Neuron (in vitro differentiated cells): Measurements from ENCODE around the gene LETMD1.

Source experiments
- H2AFZ ChIP-seq: one replicate; pipeline ENCODE4 v1.6.1; 2013; ENCODE audit warnings: low read depth, mild to moderate bottlenecking, inconsistent platforms, low read length, moderate library complexity
- H3K27me3 ChIP-seq: one replicate; pipeline ENCODE4 v1.6.1; 2013; ENCODE audit warnings: low read length; ENCODE audit not compliant: insufficient read depth
- H3K36me3 ChIP-seq: one replicate; pipeline ENCODE4 v1.6.1; 2013; ENCODE audit warnings: low read length; ENCODE audit not compliant: insufficient read depth
- H3K4me1 ChIP-seq: one replicate; pipeline ENCODE4 v1.6.1; 2013; ENCODE audit warnings: low read length; ENCODE audit not compliant: insufficient read depth
- H3K4me3 ChIP-seq: 2 replicates; pipeline ENCODE4 v1.5.1; 2013; ENCODE audit warnings: mild to moderate bottlenecking, low read length, moderate library complexity
- H3K9me3 ChIP-seq: one replicate; pipeline ENCODE4 v1.6.1; 2013; ENCODE audit warnings: low read length

LETMD1 gene

DNA sequence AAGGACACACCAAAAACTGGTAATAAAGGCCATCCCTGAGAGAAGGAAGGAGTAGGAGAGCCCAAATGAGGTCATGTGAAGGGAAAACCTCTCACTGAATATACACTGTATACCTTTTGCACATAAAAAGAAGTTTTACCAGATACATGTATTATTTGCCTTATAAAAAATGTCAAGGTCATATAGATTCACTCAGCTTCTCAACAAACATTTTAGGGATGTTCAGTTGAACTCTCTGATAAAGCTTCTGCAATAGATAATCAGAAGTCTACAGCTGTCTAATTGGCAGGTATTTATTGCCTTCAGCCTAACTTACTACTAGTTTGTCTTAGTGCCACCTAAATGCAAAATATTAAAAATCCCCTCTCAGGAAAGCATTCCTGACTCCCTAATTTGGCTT is 30.7 kb upstream of the LETMD1 start:
- Histone ChIP-seq H3K4me1 (no peaks in the 10 kb centered on the region), H3K9me3 (no peaks in the 10 kb centered on the region), H3K27me3 (no peaks in the 10 kb centered on the region), H3K36me3 (no peaks in the 10 kb centered on the region), H2AFZ (no peak overlapping the region), H3K4me3 (no peak overlapping the region)

DNA sequence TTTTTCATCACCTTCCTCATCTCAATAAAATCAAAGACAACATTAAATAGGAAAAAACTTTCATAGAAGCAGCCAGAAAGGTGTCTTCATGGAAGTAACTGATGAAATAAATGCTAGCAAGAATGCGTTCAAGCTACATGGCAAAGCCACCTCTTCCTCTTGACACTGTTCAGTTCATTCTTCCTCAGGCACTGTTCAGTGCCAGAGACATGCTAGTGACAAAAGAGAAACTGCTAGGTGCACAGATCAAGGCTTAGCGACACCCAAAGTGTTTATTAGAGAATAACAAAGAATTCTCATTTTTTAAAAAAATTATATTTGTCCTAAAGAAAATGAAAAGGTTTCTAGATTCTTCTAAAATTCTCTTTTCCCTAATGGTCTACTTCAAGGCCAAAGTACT is 29.2 kb upstream of the LETMD1 start:
- Histone ChIP-seq H3K9me3 (no peaks in the 10 kb centered on the region), H3K4me3 (no peak overlapping the region), H3K4me1 (no peaks in the 10 kb centered on the region), H3K27me3 (no peaks in the 10 kb centered on the region), H2AFZ (no peak overlapping the region), H3K36me3 (no peaks in the 10 kb centered on the region)

DNA sequence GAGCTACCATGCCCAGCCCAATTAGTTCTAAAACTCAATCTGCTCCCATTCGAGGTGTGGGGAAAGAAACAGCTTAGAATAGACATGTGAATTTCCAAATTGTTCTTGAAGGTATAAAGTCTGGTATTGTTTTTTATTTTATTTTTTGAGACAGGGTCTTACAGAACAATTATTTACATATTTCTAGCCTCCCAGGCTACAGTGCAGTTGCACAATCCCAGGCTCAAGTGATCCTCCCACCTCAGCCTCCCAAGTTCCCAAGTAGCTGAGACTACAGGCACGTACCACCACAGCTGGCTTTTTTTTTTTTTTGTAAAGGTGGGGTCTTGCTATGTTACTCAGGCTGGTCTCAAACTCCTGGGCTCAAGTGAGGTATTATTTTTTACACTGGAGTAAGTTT is 28.2 kb upstream of the LETMD1 start:
- Histone ChIP-seq H2AFZ (no peak overlapping the region), H3K9me3 (no peaks in the 10 kb centered on the region), H3K27me3 (no peaks in the 10 kb centered on the region), H3K4me1 (peaks cover 3% of the 10 kb centered on the region), H3K36me3 (no peaks in the 10 kb centered on the region), H3K4me3 (no peak overlapping the region)

DNA sequence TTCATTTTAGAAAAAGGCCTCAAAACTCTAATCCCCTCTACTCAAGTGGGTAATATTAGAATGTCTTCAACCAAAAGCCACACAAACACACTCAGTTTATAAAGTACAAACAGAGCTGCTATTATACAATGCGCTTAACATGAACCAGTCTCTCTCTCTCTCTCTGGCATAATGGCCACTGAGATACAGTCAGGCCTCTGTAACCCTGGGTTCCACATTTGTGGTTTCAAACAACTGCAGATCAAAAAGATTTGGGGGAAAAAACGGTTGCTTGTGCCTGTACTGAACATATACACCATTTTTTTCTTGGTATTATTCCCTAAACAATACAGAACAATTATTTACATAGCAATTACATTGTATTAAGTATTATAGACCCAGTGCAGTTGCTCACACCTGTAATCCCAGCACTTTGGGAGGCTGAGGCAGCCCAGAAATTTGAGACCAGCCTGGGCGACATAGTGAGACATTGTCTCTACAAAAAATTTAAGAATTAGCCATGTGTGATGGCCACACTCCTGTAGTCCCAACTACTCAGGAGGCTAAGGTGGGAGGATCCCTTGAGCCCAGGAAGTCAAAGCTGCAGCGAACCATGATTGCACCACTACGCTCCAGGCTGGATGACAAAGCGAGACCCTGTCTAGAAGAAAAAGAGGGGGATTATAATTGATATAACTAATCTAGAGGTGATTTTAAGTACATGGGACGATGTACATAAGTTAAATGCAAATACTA is 27.5 kb upstream of the LETMD1 start:
- Histone ChIP-seq H3K9me3 (no peaks in the 10 kb centered on the region), H3K4me1 (peaks cover 3% of the 10 kb centered on the region), H3K36me3 (no peaks in the 10 kb centered on the region), H3K27me3 (no peaks in the 10 kb centered on the region), H3K4me3 (no peak overlapping the region), H2AFZ (no peak overlapping the region)

- H2AFZ ChIP-seq: no peak overlapping the region
- H3K4me1 ChIP-seq: peaks cover 3% of the 10 kb centered on the region
- H3K9me3 ChIP-seq: no peaks in the 10 kb centered on the region
- H3K27me3 ChIP-seq: no peaks in the 10 kb centered on the region
- no peaks in the 10 kb centered on the region for H3K36me3 ChIP-seq
- H3K4me3 ChIP-seq: no peak overlapping the region
Measured at GRCh38 chr12:51021694-51022093, 26.4 kb upstream of the LETMD1 start.

DNA sequence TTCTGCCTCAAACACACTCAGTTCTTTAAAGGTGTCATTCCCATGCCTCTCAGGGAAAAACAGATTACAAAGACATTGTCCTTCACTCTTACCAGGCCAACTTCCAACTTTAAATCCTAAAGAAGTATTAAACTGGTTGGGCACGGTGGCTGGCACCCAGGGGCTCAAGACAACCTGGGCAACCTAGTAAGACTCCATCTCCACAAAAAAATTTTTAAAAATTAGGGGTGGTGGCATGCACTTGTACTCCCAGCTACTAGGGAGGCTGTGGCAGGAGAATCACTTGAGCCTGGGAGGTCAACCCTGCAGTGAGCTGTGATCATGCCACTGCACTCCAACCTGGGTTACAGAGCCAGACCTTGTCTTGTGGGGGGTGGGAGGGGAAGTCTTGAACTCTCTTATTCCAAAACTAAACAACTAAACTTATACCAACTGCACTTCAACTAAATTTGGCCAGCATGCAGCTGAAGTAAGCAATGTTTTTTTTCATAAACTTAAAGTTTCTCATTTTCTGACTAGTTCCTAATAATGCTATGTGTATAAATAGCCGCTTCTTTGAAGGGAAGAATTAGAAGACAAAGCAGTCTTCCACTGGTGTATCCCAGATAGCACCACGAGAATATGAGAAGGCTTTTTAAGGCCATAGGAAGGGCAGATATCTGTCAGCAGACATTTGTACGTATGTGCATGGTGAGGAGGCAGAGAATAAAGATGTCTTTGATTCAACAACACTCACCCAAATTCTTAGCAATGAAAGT is 24.3 kb upstream of the LETMD1 start:
- peaks cover 5% of the 10 kb centered on the region for H3K4me1 ChIP-seq
- H3K27me3 ChIP-seq: no peaks in the 10 kb centered on the region
- peak overlapping the region; percentile 74 for H3K4me3 ChIP-seq
- H3K36me3 ChIP-seq: no peaks in the 10 kb centered on the region
- no peak overlapping the region for H2AFZ ChIP-seq
- H3K9me3 ChIP-seq: no peaks in the 10 kb centered on the region

GRCh38 chr12:51025338-51025835 is 22.7 kb upstream of the LETMD1 start:
- no peaks in the 10 kb centered on the region for H3K36me3 ChIP-seq
- peaks cover 5% of the 10 kb centered on the region for H3K4me1 ChIP-seq
- peak overlapping the region; percentile 68 for H2AFZ ChIP-seq
- peak overlapping the region; percentile 74 for H3K4me3 ChIP-seq
- no peaks in the 10 kb centered on the region for H3K9me3 ChIP-seq
- no peaks in the 10 kb centered on the region for H3K27me3 ChIP-seq

DNA sequence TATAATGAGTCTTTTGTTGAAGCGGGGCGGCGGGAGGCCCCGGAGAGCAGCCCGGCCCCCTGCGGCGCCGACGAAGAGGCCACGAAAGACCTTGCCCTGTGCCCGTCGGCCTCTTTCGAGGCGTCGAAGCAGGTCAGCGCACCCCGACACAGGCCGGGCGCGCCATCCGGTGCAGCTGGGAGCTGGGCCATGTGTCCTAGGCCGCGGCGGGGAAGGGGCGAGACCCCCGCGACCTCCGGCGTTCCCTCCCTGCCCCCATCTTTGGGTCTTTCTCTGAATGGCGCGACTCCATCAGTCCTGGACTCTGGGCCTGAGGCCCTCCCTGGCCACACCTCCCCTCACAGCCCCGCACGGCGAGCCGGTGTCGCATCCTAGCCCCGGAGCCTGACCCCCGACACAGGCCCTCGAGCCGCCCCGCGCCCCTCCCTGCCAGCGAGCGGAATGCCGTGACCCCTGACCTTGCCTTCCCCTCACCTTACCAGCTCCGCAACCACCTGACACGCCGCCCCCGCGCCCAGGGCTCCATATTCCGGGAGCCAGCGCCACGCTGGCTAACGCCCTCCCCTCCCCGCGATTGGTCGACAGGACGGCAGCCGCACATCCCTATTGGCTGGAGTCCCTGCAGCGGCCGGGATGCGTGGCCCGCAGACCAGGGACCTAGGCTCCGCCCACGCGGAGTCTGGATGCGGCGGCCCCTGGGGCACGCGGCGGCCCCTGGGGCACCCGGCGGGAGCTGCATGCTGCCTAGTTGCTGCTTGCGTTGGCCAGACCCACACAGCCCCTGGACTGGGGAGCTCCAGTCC is 22.1 kb upstream of the LETMD1 start, which contains the start of gene SLC11A2:
Gene SLC11A2 (minus strand): TSS at position 549 of the 803 bp plus-strand sequence. CDS start 15,656 bp downstream, outside the sequence.
- Histone ChIP-seq H3K4me3 (peak within 1 kb of the TSS; percentile 74), H3K9me3 (no peaks in the 10 kb centered on the region), H3K27me3 (no peaks in the 10 kb centered on the region), H2AFZ (peak within 1 kb of the TSS; percentile 68), H3K36me3 (no peaks in the 10 kb centered on the region), H3K4me1 (peaks cover 5% of the 10 kb centered on the region)

GRCh38 chr12:51027342-51027835 is 20.7 kb upstream of the LETMD1 start:
- no peaks in the 10 kb centered on the region for H3K27me3 ChIP-seq
- no peaks in the 10 kb centered on the region for H3K9me3 ChIP-seq
- no peaks in the 10 kb centered on the region for H3K36me3 ChIP-seq
- H3K4me3 ChIP-seq: no peak overlapping the region
- no peak overlapping the region for H2AFZ ChIP-seq
- peaks cover 5% of the 10 kb centered on the region for H3K4me1 ChIP-seq

DNA sequence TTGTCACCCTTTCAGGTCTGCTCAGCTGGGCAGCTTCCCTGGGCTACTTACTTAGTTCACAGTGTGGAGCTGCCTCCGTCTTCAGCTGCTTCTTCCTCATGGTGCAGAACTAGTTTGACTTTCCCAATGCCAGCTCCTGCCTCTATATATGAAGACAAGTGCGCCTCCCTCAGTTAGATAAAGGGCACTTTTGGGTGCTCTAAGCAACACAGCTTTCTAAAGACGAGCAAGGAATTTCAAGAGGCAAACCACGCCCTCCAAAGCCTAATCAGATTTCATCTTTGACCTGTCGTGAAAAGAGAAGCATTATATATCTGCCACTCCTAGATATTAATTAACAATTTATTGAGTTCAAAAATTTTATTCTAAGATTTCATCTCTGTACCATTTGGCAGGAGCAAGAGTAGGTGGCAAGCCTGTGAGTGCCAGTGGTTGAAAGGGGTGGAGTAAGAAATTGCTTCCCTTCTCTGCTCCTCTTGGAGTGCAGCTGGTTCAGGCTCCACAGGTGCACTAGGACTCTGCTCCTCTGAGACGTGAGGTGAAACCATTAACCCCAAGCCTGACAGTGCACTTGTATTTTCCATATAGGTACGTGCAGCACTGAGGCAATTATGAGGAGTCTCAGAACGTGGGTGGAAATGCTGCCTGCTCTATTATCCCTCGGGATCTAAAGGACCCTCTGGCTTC is 19.9 kb upstream of the LETMD1 start:
- Histone ChIP-seq H3K4me1 (peaks cover 5% of the 10 kb centered on the region), H3K27me3 (no peaks in the 10 kb centered on the region), H2AFZ (no peak overlapping the region), H3K36me3 (no peaks in the 10 kb centered on the region), H3K9me3 (no peaks in the 10 kb centered on the region), H3K4me3 (no peak overlapping the region)

DNA sequence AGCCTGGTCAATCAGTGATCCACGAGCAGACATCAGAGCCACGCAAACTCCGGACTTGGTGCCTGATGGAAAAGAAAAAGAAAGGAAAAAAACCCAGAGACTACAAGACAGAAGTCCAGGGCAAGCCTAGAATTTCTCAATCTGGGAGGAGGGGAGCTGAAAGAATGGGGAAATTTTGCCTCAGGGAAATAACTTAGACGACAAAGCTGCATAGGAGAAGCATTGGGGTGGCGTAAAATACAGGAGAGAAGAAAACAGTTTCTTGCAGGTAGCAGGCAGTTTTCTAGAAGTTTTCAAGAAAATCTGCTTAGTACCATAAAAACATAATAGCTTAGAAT is 19.3 kb upstream of the LETMD1 start:
- no peak overlapping the region for H3K4me3 ChIP-seq
- H3K4me1 ChIP-seq: peaks cover 5% of the 10 kb centered on the region
- no peaks in the 10 kb centered on the region for H3K27me3 ChIP-seq

GRCh38 chr12:51033048-51033447 is 15.1 kb upstream of the LETMD1 start:
- peaks cover 3% of the 10 kb centered on the region for H3K4me1 ChIP-seq
- H3K9me3 ChIP-seq: no peaks in the 10 kb centered on the region
- no peak overlapping the region for H2AFZ ChIP-seq
- no peak overlapping the region for H3K4me3 ChIP-seq
- no peaks in the 10 kb centered on the region for H3K36me3 ChIP-seq
- H3K27me3 ChIP-seq: no peaks in the 10 kb centered on the region

More for the DNA sequence above, 19.3 kb upstream of the LETMD1 start:
- Histone ChIP-seq H2AFZ (no peak overlapping the region), H3K9me3 (no peaks in the 10 kb centered on the region), H3K36me3 (no peaks in the 10 kb centered on the region)
